Endothelial cell of umbilical vein (primary cell): ENCODE results near the gene FAM219B. TPM values are rescaled to one million over a fixed set of nuclear protein-coding genes. Genes with fewer than 3 reads are reported as not detected.

ENCODE experiments used
- BruUV-seq: library from RNA; stranded (reverse); fragments of 400-500 nt; replicated peaks from 2 replicates; lab custom pipeline; 2021; lab: Mats Ljungman, UMichigan
- CTCF ChIA-PET: fragments of 300-600, 350-600 bp; sonication (Branson Sonifier 250); formaldehyde crosslinking; loops from one replicate; lab custom pipeline; 2021; ENCODE audit warnings: antibody characterized with exemption, inconsistent platforms; lab: Charles Lee
- POLR2A ChIA-PET: fragments of 300-600, 350-600 bp; sonication (Branson Sonifier 250); formaldehyde crosslinking; loops from one replicate; lab custom pipeline; 2021; ENCODE audit warnings: antibody characterized with exemption, inconsistent platforms; lab: Charles Lee
- DNase-seq: peaks from one replicate; pipeline ENCODE4 v3.0.0-alpha.2; 2011; ENCODE audit warnings: low read depth, low spot score
- FAIRE-seq: peaks from 2 replicates; lab custom pipeline; 2011; peaks lifted over from hg19 to GRCh38; lab: Jason Lieb, UNC
- H2AFZ ChIP-seq: 2 replicates; pipeline ENCODE4 v1.6.0; 2012; ENCODE audit warnings: low read depth, low read length, control low read depth, inconsistent platforms
- H3K27ac ChIP-seq: 2 replicates; pipeline ENCODE4 v1.5.1; 2011; ENCODE audit warnings: low read depth, mild to moderate bottlenecking, control low read depth, low read length, moderate library complexity; ENCODE audit not compliant: insufficient read depth
- H3K27me3 ChIP-seq, 2 experiments: 2 replicates each; pipeline versions ENCODE4 v1.6.0 to v1.6.1; 2011; ENCODE audit warnings: low read length in 2 of 2, mixed read lengths in 1 of 2; ENCODE audit not compliant: control insufficient read depth in 2 of 2, insufficient read depth in 2 of 2
- H3K36me3 ChIP-seq, 2 experiments: 2 replicates in 1 of 2; 3 replicates in 1 of 2; pipeline ENCODE4 v1.5.1; 2011; ENCODE audit warnings: low read length in 2 of 2, mild to moderate bottlenecking in 1 of 2, moderate library complexity in 1 of 2; ENCODE audit not compliant: control insufficient read depth in 2 of 2, insufficient read depth in 2 of 2; ENCODE audit errors: extremely low read depth in 1 of 2
- H3K4me1 ChIP-seq: 3 replicates; pipeline ENCODE4 v1.5.1; 2011; ENCODE audit warnings: mild to moderate bottlenecking, low read length; ENCODE audit not compliant: control insufficient read depth, insufficient read depth; ENCODE audit errors: extremely low read depth
- H3K4me2 ChIP-seq: 2 replicates; pipeline ENCODE4 v1.6.1; 2011; ENCODE audit warnings: low read length, control low read depth, mixed read lengths; ENCODE audit not compliant: insufficient read depth
- H3K4me3 ChIP-seq, 3 experiments: fragments of 200-600 bp in 1 of 3; sonication (generic), shearing (Covaris generic) in 1 of 3; replicated peaks in 1 of 3; 2 replicates each; pipeline ENCODE4 v1.5.1; 2011 to 2016; ENCODE audit warnings: control low read depth in 3 of 3, low read length in 3 of 3, mild to moderate bottlenecking in 2 of 3, inconsistent platforms in 1 of 3, low read depth in 1 of 3, moderate library complexity in 1 of 3; ENCODE audit not compliant: insufficient read depth in 1 of 3
- H3K79me2 ChIP-seq: 2 replicates; pipeline ENCODE4 v1.6.0; 2012; ENCODE audit warnings: low read length, inconsistent platforms; ENCODE audit not compliant: control insufficient read depth, insufficient read depth
- H3K9ac ChIP-seq: replicated peaks from 2 replicates; pipeline ENCODE3; 2011; ENCODE audit warnings: low read length, control low read depth; ENCODE audit not compliant: insufficient read depth; ENCODE audit errors: extremely low read depth
- H3K9me1 ChIP-seq: replicated peaks from 3 replicates; pipeline ENCODE4 v1.6.0; 2011; ENCODE audit warnings: mild to moderate bottlenecking, low read length; ENCODE audit not compliant: control insufficient read depth, insufficient read depth; ENCODE audit errors: extremely low read depth
- H3K9me3 ChIP-seq: replicated peaks from 2 replicates; pipeline ENCODE4 v1.5.1; 2012; ENCODE audit warnings: low read length, inconsistent platforms; ENCODE audit not compliant: control insufficient read depth, insufficient read depth
- H4K20me1 ChIP-seq: replicated peaks from 2 replicates; pipeline ENCODE3; 2011; ENCODE audit warnings: mild to moderate bottlenecking, low read length; ENCODE audit not compliant: control insufficient read depth, insufficient read depth; ENCODE audit errors: extremely low read depth
- CTCF ChIP-seq, 2 donors: IDR thresholded peaks; 1 replicate in 1 of 2; 2 replicates in 1 of 2; pipeline ENCODE4 v1.5.1; 2011; ENCODE audit warnings: low read length in 2 of 2, mild to moderate bottlenecking in 2 of 2, moderate library complexity in 2 of 2, control low read depth in 1 of 2, inconsistent platforms in 1 of 2, low read depth in 1 of 2; ENCODE audit not compliant: insufficient read depth in 1 of 2; ENCODE audit errors: extremely low read depth in 1 of 2
- EZH2 ChIP-seq: IDR thresholded peaks from 2 replicates; pipeline ENCODE4 v1.6.1; 2012; ENCODE audit warnings: borderline replicate concordance, low read depth, mild to moderate bottlenecking, moderate library complexity, low read length, inconsistent platforms; ENCODE audit not compliant: severe bottlenecking
- FOS ChIP-seq: IDR thresholded peaks from 2 replicates; pipeline ENCODE4 v1.6.1; 2011; ENCODE audit warnings: mild to moderate bottlenecking, low read length, moderate library complexity, borderline replicate concordance; ENCODE audit not compliant: insufficient read depth
- GATA2 ChIP-seq: IDR thresholded peaks from 2 replicates; pipeline ENCODE4 v1.7.0; 2011; ENCODE audit warnings: low read depth, mild to moderate bottlenecking, moderate library complexity, mixed read lengths, low read length; ENCODE audit not compliant: insufficient read length, insufficient read depth
- JUN ChIP-seq: IDR thresholded peaks from 2 replicates; pipeline ENCODE4 v1.6.1; 2011; ENCODE audit warnings: borderline replicate concordance, low read depth; ENCODE audit not compliant: insufficient read length, insufficient read depth
- MAX ChIP-seq: IDR thresholded peaks from 2 replicates; pipeline ENCODE4 v1.6.1; 2011; ENCODE audit not compliant: insufficient read depth, insufficient read length
- MYC ChIP-seq: IDR thresholded peaks from one replicate; pipeline ENCODE4 v1.6.1; 2011; ENCODE audit warnings: mild to moderate bottlenecking, low read depth, low read length
- POLR2A ChIP-seq: IDR thresholded peaks from 2 replicates; pipeline ENCODE4 v1.6.1; 2012; ENCODE audit warnings: low read depth, mild to moderate bottlenecking, control low read depth, low read length
- POLR2AphosphoS5 ChIP-seq: IDR thresholded peaks from 2 replicates; pipeline ENCODE4 v1.6.1; 2012; ENCODE audit warnings: low read depth, mild to moderate bottlenecking, control low read depth, low read length, moderate library complexity; ENCODE audit not compliant: insufficient read depth
- dilution Hi-C: fragments of 300-500 bp; cut with MboI; formaldehyde crosslinking; loops from one replicate; pipeline ENCODE4 v1.15.0; 2019; ENCODE audit warnings: low sequenced_read_pairs; ENCODE audit not compliant: extremely low pct_ligation_motif_present
- intact Hi-C: fragments of 100-400 bp; cut with micrococcal nuclease; formaldehyde crosslinking; loops from one replicate; pipeline ENCODE4 v1.10.0; 2022
- polyA plus RNA-seq, 4 experiments: library from polyadenylated mRNA; depleted of rRNA in 3 of 4; stranded (reverse) in 3 of 4; unstranded in 1 of 4; fragments of >200 nt; gene quantifications; 2 replicates each; pipeline versions ENCODE4 v1.2.1 to v1.2.3, GENCODE V29; 2011 to 2012; ENCODE audit warnings: missing spikeins in 1 of 4
- total RNA-seq: library from RNA; stranded (reverse); gene quantifications from 2 replicates; pipeline ENCODE4 v1.2.3, GENCODE V29; 2021

FAM219B gene
- total and polyA plus RNA-seq, 2 donors (not counting 3 experiments of a cell fraction or from before 2014, with no cell fraction given), result 57.7 to 73.0 TPM

- Histone ChIP-seq H3K9me3 (no peaks in the 10 kb centered on the region), H3K9me1 (no peaks in the 10 kb centered on the region), H3K79me2 (peaks cover 6% of the 10 kb centered on the region), H3K4me1 (peaks cover 12% of the 10 kb centered on the region), H3K4me2 (no peak overlapping the region), H3K36me3 (peaks cover 0 to 8% of the 10 kb centered on the region in 2 experiments), H3K4me3 (no peak overlapping the region), H2AFZ (no peak overlapping the region), H3K9ac (no peak overlapping the region), H3K27me3 (no peaks in the 10 kb centered on the region), H4K20me1 (no peaks in the 10 kb centered on the region), H3K27ac (no peak overlapping the region)
- dilution Hi-C loops (no loop called here), intact Hi-C loops (no loop called here)
- FAIRE-seq, result no peak
- POLR2A ChIA-PET, result no interaction called here
- no peak for TF ChIP-seq EZH2
- no peak for TF ChIP-seq JUN
- no peak for TF ChIP-seq MAX
- no peak for TF ChIP-seq POLR2AphosphoS5
- no peak for TF ChIP-seq MYC
- TF ChIP-seq FOS, result no peak
- no peak for TF ChIP-seq CTCF (IDR thresholded peaks at IDR 0.05; ENCODE audit: extremely low read depth in 1 of 2, insufficient read depth in 1 of 2, low read depth in 1 of 2, low read length in 2 of 2)
- TF ChIP-seq GATA2, result no peak
- no peak for TF ChIP-seq POLR2A
- CTCF ChIA-PET, result interaction anchor here (2.8 kb wide), 1 partner anchor 9 kb away, joined by 17 read pairs; no protein-coding TSS in a partner anchor
- BruUV-seq, result no TSS peak
- no peak for DNase-seq
Observed at GRCh38 chr15:74892313-74892712, 14.3 kb downstream of the FAM219B start.
